ENCODE measurements around the gene NT5DC2. TPM values are rescaled to one million over a fixed set of nuclear protein-coding genes. Genes with fewer than 3 reads are reported as not detected.

The NT5DC2 gene
- total RNA-seq, 2 experiments from 2014 or later = 118 to 144 TPM

GRCh38 chr3:52517796-52518722 lies 15.6 kb downstream of the NT5DC2 start:
- Histone ChIP-seq H3K4me2 (ENCODE audit: low read length) (no peak overlapping the region), H2AFZ (ENCODE audit: low read length) (no peak overlapping the region), H3K36me3 (ENCODE audit: insufficient read depth, low read length) (no peaks in the 10 kb centered on the region), H3K4me3 (ENCODE audit: low read depth, low read length, poor library complexity, severe bottlenecking) (no peak overlapping the region), H3K9me3 (ENCODE audit: low read length) (no peaks in the 10 kb centered on the region), H4K20me1 (ENCODE audit: insufficient read depth, low read length) (no peaks in the 10 kb centered on the region), H3K79me2 (ENCODE audit: insufficient read depth, low read depth, low read length) (no peaks in the 10 kb centered on the region), H3K4me1 (ENCODE audit: insufficient read depth, low read length, poor library complexity, severe bottlenecking) (no peaks in the 10 kb centered on the region), H3K27ac (ENCODE audit: low read depth, low read length, poor library complexity, severe bottlenecking) (no peak overlapping the region), H3K9me2 (ENCODE audit: insufficient read depth, low read length) (no peaks in the 10 kb centered on the region)
- no peak for TF ChIP-seq EZH2phosphoT487 (IDR thresholded peaks at IDR 0.05; ENCODE audit: borderline replicate concordance, low read depth, low read length)
- no peak for TF ChIP-seq CTCF (conservative IDR thresholded peaks at IDR 0.05; ENCODE audit: low read length)
- intact Hi-C loops (cut with micrococcal nuclease; ENCODE audit: unreplicated experiment) = no loop called here
- no peak for DNase-seq (ENCODE audit: low spot score)
- POLR2A ChIA-PET = interaction anchor here (0.5 kb wide), 1 partner anchor 45 kb away, joined by 3 read pairs; no protein-coding TSS in a partner anchor
- no TSS peak for BruUV-seq (replicated peaks)
- CTCF ChIA-PET (ENCODE audit: unreplicated experiment) = interaction anchor here (0.5 kb wide), 1 partner anchor 8 kb away, joined by 3 read pairs; no protein-coding TSS in a partner anchor

- no peaks in the 10 kb centered on the region for H3K36me3 ChIP-seq (ENCODE audit: insufficient read depth, low read length)
- POLR2A ChIA-PET = no interaction called here
- H3K9me2 ChIP-seq (ENCODE audit: insufficient read depth, low read length) = no peaks in the 10 kb centered on the region
- H3K79me2 ChIP-seq (ENCODE audit: insufficient read depth, low read depth, low read length) = no peaks in the 10 kb centered on the region
- H3K4me1 ChIP-seq (ENCODE audit: insufficient read depth, low read length, poor library complexity, severe bottlenecking) = no peaks in the 10 kb centered on the region
- H3K4me2 ChIP-seq (ENCODE audit: low read length) = no peak overlapping the region
- H3K9me3 ChIP-seq (ENCODE audit: low read length) = no peaks in the 10 kb centered on the region
- H4K20me1 ChIP-seq (ENCODE audit: insufficient read depth, low read length) = no peaks in the 10 kb centered on the region
- CTCF ChIA-PET (ENCODE audit: unreplicated experiment) = no interaction called here
- no peak overlapping the region for H3K27ac ChIP-seq (ENCODE audit: low read depth, low read length, poor library complexity, severe bottlenecking)
- TF ChIP-seq EZH2phosphoT487 (IDR thresholded peaks at IDR 0.05; ENCODE audit: borderline replicate concordance, low read depth, low read length) = no peak
- TF ChIP-seq CTCF (conservative IDR thresholded peaks at IDR 0.05; ENCODE audit: low read length) = no peak
- no peak overlapping the region for H3K4me3 ChIP-seq (ENCODE audit: low read depth, low read length, poor library complexity, severe bottlenecking)
- BruUV-seq (replicated peaks) = no TSS peak
- intact Hi-C loops (cut with micrococcal nuclease; ENCODE audit: unreplicated experiment) = no loop called here
- no peak for DNase-seq (ENCODE audit: low spot score)
- H2AFZ ChIP-seq (ENCODE audit: low read length) = no peak overlapping the region
Observed at GRCh38 chr3:52516509-52517195, 17.0 kb downstream of the NT5DC2 start.

Measured in OCI-LY7 (cell line).